Measurements from ENCODE around the gene HAGHL.

HAGHL gene, protein sequence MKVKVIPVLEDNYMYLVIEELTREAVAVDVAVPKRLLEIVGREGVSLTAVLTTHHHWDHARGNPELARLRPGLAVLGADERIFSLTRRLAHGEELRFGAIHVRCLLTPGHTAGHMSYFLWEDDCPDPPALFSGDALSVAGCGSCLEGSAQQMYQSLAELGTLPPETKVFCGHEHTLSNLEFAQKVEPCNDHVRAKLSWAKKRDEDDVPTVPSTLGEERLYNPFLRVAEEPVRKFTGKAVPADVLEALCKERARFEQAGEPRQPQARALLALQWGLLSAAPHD

DNA sequence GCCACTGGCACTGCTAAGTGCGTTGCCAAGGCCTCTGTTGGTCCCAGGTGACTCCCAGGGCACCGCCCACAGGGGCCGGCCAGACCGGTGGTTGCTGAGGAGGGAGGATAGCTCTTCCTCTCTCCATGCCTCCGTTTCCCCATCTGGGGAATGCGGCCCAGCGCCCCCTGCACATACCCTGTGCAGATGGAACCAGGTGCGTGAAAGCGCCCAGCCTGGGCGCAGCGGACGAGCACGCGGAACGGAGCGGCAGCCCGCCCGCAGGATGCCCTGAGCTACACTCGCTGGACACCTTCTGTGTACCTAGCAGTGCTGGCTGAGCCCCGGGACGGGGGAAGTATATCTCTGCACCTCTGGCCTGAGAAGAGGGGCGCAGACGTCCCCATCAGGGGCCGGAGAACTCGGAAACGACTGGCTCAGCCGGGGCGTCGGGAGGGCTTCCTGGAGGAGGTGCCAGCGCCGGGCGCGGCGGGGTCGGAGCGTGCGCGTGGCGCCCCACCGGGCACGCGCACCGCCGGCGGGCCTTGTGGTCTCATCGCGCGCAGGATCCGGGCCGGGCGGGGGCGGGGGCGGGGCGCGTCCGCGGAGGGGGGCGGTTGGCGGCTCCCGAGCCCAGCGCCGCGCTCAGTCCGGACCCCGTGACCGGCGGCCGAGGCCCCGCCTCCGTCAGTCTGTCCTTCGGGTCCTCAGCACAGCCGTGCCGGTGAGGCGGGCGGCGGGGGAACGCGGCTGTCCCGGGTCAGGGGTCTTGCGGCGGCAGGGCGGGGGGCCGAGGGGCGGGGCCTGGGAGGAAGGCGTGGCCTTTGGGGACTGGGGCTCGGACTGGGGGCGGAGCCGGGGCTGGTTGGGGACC lies at the start of gene HAGHL, which contains the start of gene CCDC78:
TSS of gene HAGHL (plus strand) at position 669 of the 853 bp plus-strand sequence. CDS start 404 bp downstream, outside the sequence.
TSS of gene CCDC78 (minus strand) at position 6 of the 853 bp plus-strand sequence. CDS start 76 bp downstream, outside the sequence.
- no peak for FAIRE-seq

DNA sequence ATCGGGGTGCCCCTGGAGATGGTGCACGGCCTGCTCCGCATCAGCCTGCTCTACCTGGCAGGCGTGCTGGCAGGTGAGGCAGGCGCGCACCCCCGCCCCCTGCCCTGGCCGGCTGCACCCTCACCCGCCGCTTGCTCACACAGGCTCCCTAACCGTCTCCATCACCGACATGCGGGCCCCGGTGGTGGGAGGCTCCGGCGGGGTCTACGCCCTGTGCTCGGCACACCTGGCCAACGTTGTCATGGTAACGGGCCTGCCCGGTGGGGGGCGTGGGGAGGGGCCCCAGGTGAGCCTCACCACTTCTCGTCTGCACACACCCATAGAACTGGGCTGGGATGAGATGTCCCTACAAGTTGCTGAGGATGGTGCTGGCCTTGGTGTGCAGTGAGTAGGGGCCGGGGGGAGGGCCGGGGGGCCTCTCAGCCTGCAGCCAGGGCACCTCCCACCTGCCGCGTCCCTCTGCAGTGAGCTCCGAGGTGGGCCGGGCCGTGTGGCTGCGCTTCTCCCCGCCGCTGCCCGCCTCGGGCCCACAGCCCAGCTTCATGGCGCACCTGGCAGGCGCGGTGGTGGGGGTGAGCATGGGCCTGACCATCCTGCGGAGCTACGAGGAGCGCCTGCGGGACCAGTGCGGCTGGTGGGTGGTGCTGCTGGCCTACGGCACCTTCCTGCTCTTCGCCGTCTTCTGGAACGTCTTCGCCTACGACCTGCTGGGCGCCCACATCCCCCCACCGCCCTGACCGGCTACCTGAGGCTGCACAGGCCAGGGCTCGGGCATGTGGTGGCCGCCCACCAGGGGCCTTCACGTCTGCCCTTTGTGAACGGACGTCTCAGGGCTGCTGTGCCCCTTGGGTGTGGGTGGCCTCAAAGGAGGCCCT lies 49.4 kb upstream of the HAGHL start:
- no peak for FAIRE-seq

DNA sequence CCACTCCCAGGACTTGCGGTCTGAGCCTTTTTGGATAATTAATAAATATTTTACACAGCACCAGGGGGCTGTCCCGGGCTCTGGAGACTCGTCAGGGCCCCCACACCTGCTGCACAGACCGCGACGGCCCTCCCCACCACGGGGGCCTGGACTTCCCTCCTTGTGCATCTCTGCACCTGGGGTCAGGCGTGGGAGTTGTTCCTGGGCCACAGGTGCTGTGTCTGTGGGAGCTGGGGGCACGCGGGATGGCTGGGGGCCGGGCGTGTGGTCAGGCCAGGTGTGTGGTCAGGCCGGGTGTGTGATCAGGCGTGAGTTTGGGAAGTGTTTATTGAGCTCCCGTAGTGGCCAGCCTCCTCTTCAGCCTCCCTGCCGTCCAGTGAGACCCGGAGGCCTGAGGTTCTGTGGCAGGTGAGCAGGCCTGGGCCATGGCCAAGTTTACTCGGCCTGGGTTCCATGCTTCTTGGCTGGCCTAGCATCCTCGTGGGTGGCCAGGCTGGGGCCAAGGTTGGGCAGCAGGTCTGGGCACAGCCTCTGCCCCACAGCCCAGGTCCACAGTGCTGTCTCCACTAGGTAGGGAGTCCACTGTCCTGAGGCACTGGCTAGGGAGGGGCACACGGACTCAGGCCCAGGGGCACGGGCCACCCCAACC lies 48.6 kb upstream of the HAGHL start:
- FAIRE-seq, result no peak

DNA sequence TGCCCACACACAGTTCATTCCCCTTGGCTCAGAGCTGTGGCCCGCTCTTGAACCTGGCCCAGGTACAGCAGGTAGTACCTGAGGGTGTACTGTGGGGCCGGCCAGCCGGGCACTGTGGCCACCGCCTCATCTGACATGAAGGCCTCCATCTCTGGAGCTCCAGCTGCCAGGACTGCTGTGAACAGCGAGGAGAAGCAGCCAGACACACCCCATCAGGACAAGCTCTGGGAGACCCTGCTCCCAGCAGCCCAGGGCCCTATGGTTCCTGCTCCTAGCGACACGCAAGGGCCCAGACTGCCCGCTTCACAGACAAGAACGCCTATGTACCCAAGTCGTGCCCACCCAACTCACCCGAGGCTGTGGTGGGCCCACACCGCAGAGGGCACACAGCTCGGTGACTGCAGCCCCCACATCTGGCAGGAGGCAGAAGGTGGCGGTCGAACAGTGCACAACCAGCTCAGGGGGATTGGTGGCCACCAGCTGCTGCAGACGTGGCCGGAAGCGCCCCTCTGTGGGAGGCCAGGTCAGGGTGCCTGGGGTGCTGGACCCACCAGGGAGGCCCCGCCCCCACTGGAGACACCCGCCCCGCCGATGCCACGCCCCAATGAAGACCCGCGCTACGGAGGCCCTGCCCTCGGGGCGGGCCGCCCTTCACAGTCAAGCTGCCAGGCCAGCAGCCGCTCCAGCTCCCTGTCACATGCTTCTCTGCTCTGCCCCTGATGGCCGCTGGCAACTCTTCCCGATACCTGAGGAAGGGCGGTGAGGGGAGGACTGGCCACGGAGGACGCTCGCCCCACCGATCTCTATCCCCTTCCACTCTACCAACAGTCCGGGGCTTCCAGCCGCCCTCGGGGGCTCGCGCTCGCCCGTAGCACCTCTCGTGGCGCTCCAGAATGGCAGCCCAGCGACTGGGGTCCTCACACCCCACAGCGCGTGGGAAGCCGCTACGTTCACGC lies 47.8 kb upstream of the HAGHL start:
- no peak for FAIRE-seq

DNA sequence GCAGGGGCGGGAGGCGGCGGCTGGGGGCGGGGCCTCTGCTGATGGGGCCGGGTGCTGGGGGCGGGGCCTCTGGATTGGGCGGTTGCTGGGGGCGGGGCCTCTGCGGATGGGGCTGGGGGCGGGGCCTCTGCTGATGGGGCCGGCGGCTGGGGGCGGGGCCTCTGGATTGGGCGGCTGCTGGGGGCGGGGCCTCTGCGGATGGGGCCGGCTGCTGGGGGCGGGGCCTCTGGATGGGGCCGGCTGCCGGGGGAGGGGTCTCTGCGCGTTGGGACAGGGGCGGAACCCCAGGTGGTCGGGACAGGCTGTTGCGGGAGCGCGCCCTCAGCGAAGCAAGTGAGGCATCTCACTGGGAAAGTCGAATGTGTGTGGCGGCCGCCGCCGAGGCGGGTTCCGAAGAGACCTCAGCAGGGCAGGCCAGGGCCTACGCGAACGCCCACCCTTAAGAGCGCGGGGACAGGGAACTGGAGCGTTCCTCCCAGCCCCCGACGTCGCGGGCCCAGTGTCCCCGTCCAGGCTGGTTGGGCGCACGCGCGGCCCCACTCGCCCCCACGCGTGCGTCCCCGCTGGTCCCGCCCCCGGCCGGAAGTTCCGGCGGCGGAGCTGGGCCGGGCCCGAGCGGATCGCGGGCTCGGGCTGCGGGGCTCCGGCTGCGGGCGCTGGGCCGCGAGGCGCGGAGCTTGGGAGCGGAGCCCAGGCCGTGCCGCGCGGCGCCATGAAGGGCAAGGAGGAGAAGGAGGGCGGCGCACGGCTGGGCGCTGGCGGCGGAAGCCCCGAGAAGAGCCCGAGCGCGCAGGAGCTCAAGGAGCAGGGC lies 46.9 kb upstream of the HAGHL start, which contains the start of gene STUB1:
TSS of gene STUB1 (plus strand) at position 597 of the 811 bp plus-strand sequence. CDS start at position 713, 116 bp downstream.
- FAIRE-seq, result no peak

DNA sequence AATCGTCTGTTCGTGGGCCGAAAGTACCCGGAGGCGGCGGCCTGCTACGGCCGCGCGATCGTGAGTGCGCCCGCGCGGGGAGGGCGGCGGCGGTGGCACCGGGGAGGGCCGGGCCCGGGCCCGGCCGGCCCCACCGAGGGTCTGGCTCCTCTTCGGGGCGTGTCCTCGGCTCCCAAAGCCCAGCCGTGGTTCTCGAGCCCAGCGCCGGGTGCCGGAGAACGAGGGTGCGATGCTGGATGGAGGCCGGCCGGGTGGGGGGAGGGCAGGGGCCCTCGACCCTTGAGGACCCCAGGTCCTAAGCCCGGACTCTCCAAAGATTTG lies 46.3 kb upstream of the HAGHL start:
- FAIRE-seq, result no peak

DNA sequence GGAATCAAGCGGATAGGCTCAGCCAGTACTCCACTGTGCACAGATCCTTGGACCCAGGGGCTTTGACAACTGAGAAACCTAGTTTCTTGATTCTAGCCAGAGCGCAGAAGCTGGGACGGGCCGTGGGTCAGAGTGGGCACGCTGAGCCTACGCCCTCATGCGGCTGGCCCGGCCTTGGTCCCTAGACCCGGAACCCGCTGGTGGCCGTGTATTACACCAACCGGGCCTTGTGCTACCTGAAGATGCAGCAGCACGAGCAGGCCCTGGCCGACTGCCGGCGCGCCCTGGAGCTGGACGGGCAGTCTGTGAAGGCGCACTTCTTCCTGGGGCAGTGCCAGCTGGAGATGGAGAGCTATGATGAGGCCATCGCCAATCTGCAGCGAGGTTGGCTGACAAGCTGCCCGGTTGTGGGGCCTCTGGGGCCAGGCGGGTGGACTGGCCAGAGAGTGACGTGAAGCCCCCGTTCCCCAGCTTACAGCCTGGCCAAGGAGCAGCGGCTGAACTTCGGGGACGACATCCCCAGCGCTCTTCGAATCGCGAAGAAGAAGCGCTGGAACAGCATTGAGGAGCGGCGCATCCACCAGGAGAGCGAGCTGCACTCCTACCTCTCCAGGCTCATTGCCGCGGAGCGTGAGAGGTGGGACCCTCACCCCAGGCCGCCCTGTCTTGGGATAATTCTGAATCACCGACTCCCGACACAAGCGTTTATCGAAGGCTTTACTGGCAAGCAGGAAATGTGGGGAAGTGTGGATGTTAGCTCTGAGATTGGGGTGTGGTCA lies 45.8 kb upstream of the HAGHL start:
- no peak for FAIRE-seq

DNA sequence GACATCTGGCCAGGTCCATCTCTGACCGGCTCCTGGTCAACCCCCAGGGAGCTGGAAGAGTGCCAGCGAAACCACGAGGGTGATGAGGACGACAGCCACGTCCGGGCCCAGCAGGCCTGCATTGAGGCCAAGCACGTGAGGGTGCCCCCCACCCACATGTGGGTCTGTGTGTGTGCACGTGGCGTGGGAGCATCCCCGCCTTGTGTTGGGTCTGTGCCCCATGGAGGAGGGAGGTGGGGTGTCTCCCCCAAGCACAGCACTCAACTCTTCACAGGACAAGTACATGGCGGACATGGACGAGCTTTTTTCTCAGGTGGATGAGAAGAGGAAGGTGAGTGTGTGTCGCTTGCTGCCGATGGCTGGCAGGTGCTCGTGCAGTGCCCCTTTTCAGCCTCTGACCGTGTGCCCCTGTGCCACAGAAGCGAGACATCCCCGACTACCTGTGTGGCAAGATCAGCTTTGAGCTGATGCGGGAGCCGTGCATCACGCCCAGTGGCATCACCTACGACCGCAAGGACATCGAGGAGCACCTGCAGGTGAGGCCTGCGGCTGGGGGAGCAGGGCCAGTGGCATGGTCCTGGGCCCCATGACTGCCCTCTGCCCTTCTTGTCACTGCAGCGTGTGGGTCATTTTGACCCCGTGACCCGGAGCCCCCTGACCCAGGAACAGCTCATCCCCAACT lies 45.0 kb upstream of the HAGHL start:
- FAIRE-seq, result no peak

DNA sequence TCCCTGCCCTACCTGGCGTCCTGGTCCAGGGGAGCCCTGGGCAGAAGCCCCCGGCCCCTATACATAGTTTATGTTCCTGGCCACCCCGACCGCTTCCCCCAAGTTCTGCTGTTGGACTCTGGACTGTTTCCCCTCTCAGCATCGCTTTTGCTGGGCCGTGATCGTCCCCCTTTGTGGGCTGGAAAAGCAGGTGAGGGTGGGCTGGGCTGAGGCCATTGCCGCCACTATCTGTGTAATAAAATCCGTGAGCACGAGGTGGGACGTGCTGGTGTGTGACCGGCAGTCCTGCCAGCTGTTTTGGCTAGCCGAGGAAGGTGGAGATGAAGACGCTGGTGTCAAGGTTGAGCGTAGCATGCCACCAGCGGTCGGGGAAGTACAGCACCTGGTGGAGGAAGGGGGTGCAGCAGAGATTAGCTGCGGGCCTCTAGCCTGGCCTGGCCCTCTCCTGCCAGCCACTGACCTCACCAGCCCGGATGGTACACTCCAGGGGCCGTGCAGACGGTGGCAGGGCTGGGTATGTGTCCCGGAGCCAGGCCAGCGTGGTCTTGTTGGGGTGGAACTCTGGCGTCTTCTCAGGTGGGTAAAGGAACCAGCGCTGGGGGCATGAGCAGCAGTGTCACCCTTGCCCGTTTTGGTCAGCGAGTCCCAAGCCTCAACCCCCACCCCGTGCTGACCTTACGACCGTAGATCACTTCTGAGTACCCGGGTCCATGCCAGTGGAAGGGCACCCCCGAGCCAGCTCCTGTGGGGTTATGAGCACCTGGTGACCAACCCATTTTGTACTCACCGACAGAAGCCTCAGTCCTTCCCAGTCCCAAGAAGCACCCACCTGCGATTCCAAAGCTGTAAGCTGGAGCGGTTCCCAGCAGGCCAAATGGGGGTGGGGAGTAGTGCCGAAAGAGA lies 44.2 kb upstream of the HAGHL start:
- FAIRE-seq, result no peak

DNA sequence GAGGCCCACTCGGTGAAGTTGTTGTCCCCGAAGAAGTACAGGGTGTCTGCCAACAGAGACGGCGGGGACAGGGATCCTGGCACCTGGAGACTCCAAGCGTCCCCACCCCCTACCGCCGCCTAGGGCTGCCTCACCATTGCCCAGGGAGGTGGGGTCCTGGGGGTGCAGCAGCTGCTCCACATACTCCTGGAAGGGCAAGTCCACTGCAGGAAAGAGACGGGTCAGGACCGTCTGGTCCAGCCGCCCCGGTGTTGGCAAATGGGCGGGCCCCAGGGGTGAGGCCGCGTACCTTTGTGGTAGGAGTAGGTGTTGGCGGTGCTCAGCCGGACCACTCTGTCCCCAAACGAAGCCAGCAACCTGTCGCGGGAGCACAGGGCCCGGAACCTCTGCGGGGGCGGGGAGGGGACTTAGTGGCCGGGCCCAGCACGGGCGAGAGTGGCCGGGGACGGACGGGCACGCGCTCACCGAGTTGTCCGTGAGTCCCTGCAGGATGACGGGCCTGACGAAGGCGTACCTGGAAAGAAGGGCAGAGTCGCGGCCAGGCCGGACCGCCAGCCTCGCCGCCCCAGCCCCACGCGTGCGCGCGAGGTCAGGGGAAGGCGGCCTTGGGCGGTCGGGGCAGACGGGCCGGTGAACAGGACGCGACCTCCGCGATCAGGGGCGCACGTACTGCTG lies 43.4 kb upstream of the HAGHL start:
- FAIRE-seq, result no peak

DNA sequence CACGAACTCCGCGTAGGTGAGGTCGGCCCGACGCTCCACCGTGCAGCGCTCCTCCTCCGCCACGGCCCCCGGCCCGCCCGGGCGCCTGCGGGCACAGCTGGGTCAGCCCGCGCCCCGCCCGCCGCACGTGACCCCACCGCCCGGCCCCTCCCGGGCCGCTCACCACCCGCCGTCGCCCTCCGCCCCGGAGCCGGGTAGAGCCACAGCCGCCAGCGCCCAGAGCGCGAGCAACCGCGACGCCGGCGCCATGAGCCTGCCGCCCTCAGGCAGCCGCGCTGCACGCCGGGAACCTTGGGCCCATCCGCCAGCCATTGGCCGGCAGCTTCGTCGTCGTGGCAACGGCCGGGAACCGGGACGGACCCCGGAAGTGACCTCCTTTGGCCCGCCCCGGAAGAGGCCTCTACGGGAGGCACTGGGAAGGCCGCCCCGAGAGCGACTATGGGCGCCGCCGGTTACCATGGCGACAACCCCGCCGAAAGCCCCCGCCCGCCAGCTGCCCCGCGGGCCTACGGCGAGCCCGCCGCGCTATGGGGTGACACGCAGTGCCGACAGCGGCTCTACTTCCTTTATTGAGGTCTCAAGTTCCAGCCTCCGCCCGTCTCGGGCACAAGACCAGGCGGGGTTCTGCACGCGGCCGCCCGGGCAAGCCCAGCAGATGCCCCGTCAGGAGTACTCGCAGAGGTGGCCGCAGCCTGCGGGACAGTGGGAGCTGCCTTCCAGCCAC lies 42.7 kb upstream of the HAGHL start, which contains the start of gene JMJD8:
TSS of gene JMJD8 (minus strand) at position 264 of the 724 bp plus-strand sequence. CDS start at position 249, 15 bp downstream.
- no peak for FAIRE-seq

DNA sequence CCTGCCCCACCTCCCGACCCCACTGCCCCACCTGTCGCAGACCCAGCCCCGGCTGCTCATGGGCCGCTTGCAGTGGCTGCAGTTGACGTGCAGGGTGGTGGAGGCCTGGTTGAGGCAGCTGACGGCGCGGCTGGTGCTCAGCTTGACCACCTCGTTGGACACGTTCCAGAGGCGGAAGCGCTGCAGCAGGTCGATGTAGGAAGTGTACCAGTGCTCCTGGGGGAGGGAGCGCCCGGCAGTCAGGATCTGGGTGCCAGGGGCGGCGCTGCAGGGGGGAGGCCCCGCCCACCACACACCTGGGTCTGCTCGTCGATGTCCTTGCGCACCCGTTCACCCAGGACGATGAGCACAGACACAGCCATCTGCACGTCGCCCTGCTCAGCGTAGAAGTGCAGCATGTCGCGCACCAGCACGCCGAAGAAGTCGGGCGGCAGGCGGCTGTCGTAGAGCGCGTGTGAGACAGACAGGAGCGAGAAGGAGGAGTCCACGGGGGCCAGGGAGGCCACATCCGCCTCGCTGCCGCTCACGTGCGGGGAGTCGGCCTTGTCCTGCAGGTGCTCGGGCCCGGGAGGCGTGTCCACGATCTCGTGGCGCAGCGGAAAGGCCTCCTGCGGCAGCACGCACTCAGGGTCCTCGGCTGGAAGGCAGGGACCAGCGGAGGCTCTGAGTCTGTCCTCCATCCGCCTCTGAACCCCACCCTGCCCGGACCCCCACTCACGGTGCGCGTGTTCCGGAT lies 41.8 kb upstream of the HAGHL start:
- FAIRE-seq, result no peak

DNA sequence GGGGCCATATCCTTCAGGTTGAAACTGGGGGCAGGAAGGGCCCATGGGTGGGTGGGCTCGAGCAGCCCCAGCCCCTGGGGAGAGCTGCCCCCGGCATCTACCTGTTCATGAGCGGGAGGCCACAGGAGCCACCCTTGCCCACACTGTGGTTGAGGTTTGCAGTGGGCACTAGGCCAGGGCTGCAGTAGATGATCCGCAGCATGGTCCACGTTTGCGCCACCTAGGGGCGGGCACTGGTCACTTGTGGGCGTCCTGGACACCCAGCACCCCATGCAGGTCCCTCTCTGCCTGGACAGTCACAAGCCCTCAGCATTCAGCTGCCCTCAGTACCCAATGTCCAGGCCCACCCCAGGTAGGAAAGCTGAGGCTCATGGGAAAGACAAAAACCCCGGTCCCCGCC lies 40.9 kb upstream of the HAGHL start:
- no peak for FAIRE-seq

DNA sequence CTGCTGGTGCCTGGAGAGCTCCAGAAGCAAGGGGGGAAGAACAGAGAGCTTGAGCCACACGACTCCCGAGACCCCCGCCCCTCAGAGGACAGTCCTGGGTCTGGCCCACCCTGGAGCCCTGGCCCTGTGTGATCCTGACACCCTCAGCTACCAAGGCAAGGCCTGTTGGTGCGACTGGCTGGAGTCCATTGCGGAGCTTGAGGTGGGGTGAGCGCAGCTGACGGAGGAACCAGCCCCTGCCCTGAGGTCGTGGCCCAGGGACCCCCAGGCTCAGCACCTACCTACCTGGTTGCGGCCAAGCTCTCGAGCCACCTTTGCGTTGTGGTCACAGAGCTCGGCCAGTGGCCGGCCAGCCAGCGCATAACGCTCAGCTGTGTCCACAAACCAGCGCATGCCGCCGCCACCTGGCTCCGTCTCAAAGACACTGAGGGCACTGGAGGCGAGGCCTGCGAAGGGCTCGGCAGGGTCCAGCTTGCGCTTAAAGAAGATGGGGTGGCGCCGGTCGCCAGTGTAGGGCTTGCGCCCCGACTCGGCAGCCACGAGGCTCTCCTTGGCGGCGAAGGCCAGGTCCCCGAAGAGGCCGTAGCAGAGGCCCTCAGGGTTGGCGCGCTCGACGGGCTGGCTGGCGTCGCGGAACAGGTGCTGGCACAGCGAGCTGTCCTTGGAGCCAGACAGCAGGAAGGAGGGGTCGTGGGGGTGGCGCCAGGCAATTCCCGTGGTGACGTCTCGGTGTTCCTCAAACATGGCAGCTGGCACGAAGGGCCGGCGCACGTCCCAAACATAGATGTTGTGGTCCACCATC lies 40.2 kb upstream of the HAGHL start:
- FAIRE-seq, result no peak

DNA sequence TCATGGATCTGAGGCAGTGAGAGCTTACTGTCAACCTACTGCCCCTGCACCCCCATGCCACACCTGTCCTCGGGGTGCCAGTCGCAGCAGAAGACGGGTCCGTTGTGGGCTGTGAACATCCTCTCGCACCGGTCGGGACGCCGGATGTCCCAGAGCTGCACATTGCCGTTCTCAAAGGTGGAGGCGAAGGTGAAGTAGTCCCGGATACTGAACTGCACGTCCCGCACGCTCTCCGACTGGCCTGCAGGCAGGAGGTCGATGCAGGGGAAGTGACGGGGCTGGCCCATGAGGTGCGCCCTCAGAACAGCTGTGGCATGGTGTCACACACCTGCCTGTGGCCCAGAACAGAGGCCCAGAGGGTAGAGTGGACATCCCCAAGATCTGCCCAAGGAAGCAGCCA lies 39.4 kb upstream of the HAGHL start:
- no peak for FAIRE-seq
